Occipital lobe (tissue), 2 donors: ENCODE measurements around the gene FKBP11. TPM values are rescaled to one million over a fixed set of nuclear protein-coding genes. Genes with fewer than 3 reads are reported as not detected.
"Not testable (repeated sequence)": the region's sequence is repeated elsewhere in the genome, so short reads cannot be mapped to it uniquely, and the experiment has no call there.

Experiments
- DNase-seq: peaks from one replicate; lab custom pipeline; 2025; lab: John Stamatoyannopoulos, UW
- total RNA-seq: library from RNA; depleted of rRNA; stranded (reverse); fragments of >200 nt; gene quantifications from one replicate; pipeline ENCODE4 v1.2.3, GENCODE V29; 2014

The FKBP11 gene
- total RNA-seq, 1 donor from 2014 or later = 3.6 TPM

DNA sequence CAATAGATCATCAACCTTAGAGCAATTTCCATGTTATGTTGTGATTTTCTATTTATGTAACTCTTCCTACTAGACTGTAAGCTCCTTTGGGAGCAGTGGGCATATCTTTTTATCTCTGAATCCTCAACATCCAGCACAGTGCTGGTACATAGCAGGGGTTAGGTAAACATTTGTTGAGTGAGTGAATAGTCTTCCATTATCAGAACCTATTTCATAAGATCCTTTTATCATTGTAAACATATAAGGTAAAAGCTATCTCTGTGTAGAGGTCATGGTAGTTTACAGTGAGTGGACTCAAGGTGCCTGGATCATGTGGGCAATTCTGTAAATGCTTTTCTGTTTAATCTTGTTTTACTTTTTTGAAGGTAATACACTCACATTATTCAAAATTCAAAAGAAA lies 15.1 kb downstream of the FKBP11 start:
- DNase-seq = no peak

DNA sequence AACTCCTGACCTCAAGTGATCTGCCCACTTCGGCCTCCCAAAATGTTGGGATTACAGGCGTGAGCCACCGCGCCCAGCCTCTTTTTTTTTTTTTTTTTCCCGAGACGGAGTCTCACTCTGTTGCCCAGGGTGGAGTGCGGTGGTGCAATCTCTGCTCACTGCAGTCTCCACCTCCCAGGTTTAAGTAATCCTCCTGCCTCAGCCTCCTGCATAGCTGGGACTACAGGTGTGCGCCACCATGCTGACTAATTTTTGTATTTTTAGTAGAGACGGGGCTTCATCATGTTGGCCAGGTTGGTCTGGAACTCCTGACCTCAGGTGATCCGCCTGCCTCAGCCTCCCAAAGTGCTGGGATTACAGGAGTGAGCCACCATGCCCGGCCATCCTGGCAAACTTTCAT lies 15.6 kb downstream of the FKBP11 start:
- not testable (repeated sequence) for DNase-seq

DNA sequence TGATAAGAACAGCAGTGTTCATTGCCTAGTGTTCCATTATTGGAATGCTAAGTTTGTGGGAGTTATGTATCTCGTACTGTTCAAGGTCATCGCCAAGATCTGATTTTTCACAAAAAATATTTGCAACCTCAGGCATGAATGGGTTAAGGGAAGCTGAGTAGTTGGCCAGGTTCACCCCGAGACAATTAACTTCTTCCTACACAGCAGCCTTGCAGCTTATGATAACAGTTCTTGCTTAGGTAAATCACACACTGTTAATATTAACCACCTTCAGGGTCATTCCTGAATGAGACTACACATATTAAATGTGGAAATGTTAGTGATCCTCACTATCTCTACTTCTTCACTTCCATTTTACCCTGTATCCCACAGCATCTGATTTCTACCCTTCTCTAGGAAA lies 18.0 kb downstream of the FKBP11 start:
- no peak for DNase-seq

DNA sequence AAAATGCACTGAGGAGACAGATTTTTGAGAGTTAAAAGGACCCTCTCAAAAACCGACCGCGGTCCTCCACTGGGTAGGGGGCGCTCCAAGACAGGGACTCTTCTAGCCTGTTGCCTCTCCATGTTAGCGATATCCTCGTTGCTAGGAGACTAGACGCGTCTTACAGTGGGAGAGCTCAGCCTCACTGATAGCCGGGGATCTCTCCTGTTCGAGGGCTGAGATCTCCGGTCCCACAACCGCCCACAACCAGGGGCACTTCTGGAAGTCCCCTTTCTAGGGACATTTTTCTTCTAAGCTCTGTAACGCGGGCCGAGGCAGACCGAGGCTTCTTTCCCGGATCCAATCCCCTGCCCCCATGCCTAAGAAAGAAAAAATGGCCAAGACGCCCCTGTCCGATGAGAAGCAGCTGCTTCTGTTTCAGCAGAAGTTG lies 21.3 kb downstream of the FKBP11 start:
- DNase-seq = peak; percentile 42

DNA sequence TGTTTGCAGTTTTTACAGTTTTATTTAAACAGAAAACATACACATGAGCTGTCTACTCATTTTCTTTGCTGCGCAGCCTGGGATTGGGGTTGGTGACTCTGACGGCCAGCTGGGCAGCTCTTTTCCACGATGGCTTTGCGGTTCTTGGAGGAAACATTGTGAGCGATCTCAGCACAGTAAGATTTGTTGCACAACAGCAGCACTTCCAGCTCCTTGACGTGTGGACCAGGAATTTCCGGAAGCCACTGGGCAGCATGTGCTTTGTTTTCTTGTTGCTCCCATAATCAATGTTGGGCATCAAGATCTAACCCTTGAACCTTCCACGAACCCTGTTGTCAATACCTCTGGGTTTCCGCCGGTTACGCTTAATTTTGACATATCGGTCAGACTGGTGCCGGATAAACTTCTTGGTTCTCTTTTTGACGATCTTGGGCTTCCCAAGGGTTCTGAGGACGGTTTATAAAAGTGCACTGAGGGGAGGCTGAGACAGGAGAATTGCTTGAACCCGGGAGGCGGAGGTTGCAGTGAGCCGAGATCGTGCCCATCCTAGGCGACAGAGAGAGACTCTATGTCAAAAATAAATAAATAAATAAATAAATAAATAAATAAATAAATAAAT lies 21.8 kb downstream of the FKBP11 start:
- no peak for DNase-seq

DNA sequence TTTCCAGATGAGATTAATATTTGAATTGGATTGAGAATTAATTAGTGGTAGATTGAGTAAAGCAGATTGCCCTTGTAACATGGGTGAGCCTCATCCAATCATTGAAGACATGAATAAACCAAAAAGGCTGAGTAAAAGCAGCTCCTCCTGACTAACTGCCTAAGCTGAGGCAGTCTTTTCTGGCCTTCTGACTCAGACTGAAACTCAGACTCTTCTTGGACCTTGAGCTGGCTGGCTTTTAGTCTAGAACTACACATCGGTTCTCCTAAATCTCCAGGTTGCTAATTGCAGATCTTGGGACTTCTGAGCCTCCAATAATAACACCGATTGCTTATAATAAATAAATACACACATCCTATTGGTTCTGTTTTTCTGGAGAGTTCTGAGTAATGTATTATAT lies 24.0 kb downstream of the FKBP11 start:
- DNase-seq = no peak

DNA sequence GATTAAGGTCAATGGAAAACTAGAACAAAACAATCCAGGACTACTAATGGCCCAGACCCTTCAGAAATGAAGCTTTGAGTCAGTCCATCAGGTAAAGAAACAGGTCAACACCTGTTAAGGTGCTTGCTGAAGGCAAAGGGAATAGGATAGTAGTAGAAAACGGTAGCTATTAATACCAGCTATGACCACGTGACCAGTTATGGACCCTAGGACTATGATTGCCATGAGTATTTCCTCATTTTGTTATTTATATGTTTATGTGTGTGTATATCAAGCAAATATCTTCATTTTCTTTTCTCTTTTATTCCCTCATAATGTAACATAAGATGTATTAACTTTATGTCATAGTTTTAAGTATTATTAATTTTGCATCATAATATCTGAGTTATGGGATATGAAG lies 25.6 kb downstream of the FKBP11 start:
- DNase-seq = no peak

DNA sequence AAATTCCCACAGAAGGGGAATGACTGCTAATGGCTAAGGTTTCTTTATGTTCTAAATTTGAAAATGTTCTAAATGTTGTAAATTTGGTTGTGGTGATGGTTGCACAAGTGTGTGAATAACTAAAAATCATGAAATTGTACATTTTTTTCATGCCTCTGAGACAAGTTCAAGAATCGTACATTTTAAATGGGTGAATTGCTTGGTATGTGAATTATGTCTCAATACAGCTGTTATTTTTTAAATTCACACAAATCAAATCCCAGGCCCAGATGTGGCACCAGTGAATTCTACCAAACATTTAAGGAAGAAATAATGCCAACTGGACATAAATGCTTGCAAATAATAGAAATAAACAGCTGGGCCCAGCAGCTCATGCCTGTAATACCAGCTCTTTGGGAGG lies 31.0 kb downstream of the FKBP11 start:
- no peak for DNase-seq

DNA sequence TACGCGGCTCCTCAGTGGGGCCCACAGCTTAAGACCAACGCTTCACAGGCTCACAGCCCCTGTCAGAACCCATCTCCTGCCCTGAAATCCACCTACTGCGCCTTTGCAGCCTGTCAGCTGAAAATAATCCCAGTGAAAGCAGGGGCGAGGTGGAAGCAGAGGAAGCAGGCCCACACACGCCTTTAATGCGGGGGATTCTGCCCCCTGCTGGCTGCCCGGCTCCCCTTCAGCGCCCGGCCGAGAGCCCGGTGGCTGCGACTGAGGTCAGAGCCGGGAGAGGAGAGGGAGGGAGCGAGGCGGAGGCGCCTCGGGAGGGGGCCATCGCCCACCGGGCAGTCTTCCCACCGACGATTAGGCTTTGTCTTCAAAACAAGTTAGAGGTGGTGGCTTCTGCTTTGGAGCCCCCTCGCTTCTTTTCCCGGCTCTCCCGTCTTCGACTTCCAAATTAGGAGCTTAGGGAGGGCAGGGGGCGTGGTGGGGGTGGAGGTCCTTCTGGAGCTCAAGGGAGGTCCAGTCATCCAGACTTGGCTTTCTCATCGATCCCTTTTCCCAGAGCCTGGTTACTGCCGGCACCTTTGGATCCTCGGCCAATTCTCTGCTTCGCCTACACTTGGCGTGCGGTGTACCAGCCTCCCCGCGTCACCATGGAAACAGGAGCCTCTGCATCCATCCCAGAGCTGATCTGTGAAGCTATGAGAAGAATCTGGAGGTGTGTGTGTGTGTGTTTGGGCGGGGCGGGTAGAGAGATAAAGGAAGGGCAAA lies 34.5 kb downstream of the FKBP11 start:
- peak; percentile 85 for DNase-seq

DNA sequence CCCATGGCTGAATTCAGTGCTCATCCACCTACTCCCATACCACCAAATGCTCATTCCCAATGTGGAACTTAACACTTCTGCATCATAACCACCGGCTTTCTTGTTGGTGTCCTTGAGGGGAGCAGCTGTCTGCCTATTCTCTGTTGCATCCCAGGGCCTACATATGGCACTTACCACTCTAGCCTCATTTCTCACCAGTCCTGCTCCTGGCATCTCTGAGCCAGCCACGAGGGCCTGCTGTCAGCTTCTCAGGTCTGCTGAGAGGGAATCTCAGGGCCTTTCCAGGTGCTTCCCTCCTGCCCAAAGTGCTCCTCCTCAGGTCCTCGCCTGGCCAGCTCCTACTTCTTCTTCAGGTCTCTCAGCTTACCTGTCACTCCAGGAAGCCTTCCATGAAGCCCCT lies 35.6 kb downstream of the FKBP11 start:
- DNase-seq = peak; percentile 47

DNA sequence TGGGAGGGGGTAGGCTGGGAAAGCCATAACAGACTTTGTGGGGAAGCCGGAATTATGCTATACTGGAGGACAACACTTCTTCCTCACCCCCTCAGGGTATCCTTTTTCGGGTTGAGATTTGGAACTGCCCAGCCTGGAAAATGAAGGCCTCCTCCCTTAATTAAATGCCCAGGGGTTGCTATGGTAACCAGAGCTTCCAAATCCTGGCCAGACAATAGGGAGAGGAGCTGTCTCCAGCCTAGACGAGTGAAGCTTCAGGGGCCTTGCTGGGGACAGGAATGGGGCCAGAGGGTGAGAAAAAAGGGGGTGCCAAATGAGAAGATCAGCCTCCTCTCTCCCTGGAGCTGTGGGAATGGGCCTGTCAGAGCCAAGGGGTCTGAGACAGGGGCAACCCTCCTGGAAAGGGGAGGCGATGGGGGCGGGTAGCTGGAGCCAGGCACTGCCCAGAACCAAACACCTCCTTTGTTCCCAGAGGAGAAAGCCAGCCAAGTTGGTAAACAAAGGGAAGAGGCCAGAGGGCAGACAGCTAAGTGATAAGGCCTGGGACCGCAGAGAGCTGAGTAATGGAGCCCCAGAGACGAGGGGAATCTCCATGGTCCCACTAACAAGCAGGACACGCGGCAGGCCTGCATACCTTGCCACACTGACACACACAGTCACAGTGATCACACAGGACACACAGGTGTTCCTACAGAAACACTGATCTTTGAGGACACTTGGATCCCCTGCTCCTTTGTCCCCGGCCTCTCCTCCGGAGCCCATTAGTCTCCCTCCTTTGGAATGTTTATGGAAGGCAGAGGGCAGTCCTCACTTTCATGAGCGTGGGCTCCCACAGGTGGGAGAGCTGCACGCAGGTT lies 41.8 kb downstream of the FKBP11 start:
- DNase-seq = peak; percentile 37

DNA sequence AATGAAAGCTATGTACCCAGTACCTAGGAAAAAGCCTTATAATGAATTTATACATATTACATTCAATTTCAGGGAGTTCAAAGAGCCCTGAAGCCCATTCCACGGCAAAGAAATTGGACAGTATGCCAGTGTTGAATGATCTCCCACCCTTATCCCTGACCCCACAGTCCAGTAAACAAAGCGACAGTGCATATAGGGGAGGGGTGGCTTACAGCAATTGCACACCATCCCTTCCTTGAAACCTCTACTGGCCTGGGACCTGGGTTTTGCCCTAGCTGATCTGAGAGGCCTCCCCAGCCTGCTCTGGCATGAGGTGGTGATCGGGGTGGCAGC lies 42.4 kb downstream of the FKBP11 start:
- no peak for DNase-seq

DNA sequence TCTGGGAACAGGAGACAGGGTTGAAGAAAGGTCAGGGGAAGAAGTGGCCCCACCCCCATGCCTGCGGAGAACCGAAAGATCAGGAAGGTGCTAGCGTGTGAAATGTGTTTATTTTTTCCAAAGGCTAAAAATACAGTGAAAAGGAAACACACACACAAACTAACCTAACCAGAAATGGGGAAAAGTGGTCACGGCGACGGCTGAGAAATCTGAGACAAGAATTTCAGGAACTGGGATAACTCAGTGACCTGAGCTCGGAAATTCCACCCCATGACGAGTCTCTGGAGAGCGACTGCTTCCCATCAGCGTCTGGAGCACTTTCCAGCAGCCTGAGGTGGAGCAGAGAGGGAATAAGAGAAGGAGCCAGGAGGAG lies 43.0 kb downstream of the FKBP11 start:
- no peak for DNase-seq

DNA sequence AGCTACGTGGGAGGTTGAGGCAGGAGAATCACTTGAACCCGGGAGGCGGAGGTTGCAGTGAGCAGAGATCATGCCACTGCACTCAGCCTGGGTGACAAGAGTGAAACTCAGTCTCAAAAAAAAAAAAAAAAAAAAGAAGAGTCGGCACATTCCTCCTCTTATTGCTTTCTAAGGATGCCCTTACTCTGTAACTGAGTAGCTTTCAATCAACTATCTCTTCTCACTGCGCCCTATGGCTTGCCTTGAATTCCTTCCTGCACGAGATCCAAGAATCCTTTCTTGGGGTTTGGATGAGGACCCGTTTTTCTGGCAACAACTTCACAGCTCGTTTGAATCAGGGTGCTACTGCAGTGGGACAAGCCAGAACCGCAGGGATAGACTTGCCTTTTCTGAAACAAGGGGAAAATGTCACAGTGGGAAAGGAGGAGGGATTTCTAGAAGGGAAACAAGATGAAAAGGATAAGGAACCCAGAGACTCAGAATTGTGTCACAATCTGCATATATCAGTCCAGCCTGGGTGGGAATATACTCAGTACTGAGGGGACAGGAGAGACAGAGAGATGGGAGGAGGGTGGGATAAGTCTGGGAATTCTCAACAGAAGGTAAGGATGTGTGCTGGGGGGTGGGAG lies 43.5 kb downstream of the FKBP11 start:
- DNase-seq = no peak

DNA sequence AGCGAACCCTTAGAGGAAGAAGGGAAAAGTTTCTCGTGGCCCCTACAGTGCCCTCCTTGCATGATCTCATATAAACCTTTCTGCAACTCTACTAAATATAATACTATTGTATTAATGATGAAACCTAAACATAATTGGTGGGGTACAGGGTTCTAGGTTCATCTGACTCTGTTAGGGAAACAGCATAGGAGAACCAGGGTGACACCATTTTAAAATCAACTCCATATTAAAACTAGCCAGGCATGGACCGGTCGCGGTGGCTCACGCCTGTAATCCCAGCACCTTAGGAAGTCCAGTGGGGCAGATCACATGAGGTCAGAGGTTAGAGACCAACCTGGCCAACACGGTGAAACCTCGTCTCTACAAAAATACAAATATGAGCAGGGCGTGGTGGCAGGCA lies 44.6 kb downstream of the FKBP11 start:
- DNase-seq = no peak

DNA sequence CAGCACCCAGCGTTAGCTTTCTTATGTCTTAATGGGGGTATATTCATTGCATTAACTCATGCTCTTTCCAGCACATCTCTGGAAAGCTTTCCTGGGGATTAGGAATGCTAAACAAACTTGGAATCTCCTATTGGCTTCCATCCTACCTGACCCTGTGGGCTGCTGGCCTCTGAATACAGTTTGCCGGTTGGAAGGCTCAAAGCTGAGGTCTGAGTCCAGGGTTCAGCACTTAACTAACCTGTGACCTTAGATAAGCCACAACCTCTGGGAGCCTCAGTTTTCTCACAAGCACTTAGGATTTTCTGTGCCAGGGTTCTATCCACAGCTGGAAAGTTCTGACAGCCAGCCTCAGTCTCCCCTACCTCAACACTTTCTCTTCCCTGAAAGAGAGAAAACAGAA lies 46.7 kb downstream of the FKBP11 start:
- no peak for DNase-seq

DNA sequence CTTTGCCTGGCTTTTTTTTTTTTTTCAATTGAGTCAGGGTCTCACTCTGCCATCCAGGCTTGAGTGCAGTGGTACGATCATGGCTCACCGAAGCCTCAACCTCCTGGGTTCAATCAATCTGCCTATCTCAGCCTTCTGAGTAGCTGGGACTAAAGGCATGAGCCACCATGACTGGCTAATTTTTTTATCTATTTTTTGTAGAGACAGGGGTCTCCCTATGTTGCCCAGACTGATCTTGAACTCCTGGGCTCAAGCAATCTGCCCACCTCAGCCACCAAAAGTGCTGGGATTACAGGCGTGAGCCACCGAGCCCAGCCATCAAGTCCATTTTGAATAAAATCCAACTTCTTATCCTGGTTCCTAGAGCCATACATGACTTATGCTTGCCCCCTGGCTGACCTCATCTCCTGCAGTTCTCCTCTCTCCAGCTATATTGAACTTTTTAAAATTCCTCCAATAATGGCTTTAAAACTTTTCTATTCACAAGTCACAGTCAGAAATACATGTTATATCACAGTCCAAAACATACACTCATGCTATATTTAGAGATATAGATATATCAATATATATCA lies 49.3 kb downstream of the FKBP11 start:
- no peak for DNase-seq

DNA sequence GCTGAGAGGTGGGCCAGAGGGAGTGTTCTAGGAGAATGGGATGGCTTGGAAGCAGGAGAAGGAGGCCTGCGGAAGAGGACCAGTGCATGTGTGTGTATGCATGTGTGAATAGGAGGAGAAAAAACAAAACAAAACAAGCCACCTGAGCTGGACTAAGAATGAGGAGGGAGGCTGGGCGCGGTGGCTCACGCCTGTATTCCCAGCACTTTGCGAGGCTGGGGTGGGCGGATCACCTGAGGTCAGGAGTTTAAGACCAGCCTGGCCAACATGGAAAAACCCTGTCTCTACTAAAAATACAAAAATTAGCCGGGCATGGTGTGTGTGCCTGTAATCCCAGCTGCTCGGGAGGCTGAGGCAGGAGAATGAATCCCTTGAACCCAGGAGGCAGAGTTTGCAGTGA lies 51.8 kb downstream of the FKBP11 start:
- DNase-seq = not testable (repeated sequence)

DNA sequence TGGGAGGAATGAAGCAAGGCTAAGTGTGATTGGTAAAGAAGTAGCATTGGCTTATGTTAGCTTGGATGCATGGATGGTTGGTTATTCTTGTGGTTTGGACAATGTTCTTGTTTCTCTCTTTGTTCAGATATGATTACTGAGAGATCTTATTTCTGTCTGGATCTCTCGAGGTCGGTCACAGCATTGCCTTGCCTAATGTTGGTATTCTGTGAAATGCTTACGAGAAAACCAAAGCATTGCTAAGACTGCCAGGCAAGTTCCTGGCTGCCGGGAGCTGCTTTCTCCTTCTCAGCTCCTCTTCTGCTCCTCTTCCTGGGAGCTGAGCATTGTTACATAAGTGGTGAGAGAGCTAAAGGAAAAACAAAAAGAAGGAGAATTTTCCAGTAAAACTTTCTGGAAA lies 52.2 kb downstream of the FKBP11 start:
- no peak for DNase-seq
